Activated T-helper 17 cell treated with anti-CD3 and anti-CD28 coated beads, Interleukin-2, amount 50 U/mL, for 72 hours (primary cell): ENCODE measurements around the gene STX16. TPM values are rescaled to one million over a fixed set of nuclear protein-coding genes. Genes with fewer than 3 reads are reported as not detected.
"Not testable (repeated sequence)": the region's sequence is repeated elsewhere in the genome, so short reads cannot be mapped to it uniquely, and the experiment has no call there.

Source experiments
- ATAC-seq: fragments of 150-1000 bp; cut with Tn5 transposase; replicated peaks from 2 replicates; pipeline ENCODE4 v1.10.0; 2021; ENCODE audit warnings: mild to moderate bottlenecking, moderate library complexity
- H3K27ac Mint-ChIP-seq: one replicate; pipeline ENCODE4 v1.8.0; 2022; ENCODE audit warnings: mixed read lengths
- H3K27me3 Mint-ChIP-seq: one replicate; pipeline ENCODE4 v1.8.0; 2022; ENCODE audit warnings: mixed read lengths
- H3K36me3 Mint-ChIP-seq: one replicate; pipeline ENCODE4 v1.8.0; 2022; ENCODE audit warnings: low read depth, mild to moderate bottlenecking, mixed read lengths
- H3K4me1 Mint-ChIP-seq: one replicate; pipeline ENCODE4 v1.8.0; 2022; ENCODE audit warnings: mixed read lengths
- H3K4me3 Mint-ChIP-seq: one replicate; pipeline ENCODE4 v1.8.0; 2022; ENCODE audit warnings: mild to moderate bottlenecking, mixed read lengths
- H3K9me3 Mint-ChIP-seq: one replicate; pipeline ENCODE4 v1.8.0; 2022; ENCODE audit warnings: mixed read lengths
- total RNA-seq, 2 donors: library from RNA; stranded (reverse); gene quantifications; one replicate each; pipeline ENCODE4 v1.2.3, GENCODE V29; 2022

STX16 gene
- total RNA-seq, 2 donors from 2014 or later: 95.3 to 130 TPM

DNA sequence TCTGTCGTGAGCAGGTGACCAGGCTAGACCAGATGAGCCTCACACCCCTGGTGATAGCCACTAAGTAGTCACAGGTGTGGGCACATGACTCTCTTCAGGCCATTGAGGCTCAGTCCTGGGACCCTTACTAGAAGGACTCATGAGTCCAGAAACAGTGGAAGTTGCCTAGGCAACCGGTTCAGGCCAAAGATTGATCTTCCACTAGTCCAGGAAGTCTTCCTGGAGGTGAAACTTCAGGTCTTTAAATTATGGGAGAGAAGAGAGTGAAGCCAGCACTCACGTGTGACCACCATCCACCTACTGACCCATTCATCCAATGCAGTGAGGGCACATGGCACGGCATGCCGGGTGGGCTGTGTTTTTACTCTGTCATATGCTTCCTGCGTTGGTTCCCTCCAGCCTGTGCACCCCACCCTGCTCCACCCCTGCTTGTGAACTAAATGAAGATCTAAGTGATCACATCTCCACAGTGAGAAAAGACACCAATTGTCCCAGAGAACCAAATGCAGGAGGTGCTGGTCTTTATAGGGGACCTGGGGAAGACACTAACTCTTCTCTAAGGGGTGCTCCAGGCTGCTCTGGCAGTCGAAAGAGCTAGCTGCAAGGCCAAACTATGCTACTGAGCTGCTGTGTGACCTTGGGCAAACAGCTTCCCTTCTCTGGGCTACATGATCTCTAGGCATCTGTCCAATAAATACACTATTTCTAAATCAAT, 12.5 kb upstream of the STX16 start:
- no peaks in the 10 kb centered on the region for H3K9me3 Mint-ChIP-seq
- peaks cover 11% of the 10 kb centered on the region for H3K27me3 Mint-ChIP-seq
- no peak overlapping the region for H3K4me3 Mint-ChIP-seq
- H3K4me1 Mint-ChIP-seq: no peaks in the 10 kb centered on the region
- H3K36me3 Mint-ChIP-seq: no peaks in the 10 kb centered on the region
- ATAC-seq: no peak
- H3K27ac Mint-ChIP-seq: no peak overlapping the region

DNA sequence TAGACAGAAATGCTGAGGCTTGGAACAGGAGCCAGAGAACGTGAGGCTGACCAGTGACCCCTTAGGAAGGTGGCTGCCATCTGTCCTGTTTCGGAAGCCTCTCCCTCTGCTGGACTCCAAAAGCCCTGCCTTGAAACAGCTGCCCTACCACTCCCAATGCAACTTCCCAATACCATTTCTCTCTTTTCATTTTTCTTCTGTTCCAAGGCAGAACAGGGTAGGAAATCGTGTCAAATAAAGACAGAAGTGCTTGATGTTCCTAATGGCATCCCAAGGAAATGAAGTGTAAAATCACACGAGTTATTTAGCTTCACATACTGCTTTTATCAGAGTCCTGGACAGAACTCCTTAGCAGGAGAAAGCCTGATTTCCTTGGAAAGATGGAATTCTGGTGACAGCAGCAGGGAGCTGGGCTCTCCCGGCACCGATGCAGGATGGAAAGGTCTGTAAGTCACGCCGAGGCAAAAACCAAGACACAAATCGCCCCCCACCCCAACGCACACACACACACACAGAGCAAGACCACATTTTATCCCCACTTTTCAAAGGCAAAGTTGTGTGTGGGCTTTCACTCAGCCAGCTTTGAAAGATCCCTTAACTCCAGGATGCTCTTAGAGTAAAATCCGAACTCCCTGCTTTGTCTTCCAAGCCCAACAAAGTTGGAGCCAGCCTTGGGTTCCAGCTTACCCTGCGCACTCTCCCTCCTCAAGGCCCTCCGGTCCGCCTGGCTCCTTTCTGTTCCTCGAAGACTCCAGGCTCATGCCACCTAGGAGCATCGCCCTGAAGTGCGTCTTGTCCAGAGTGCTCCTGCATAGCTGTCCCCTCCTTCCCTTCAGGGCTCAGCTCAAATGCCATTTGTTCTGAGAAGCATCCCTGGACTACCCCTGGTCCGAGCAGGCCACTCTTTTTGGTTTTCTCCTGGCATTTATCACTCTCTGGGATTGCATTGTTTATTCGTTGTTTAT, 11.6 kb upstream of the STX16 start:
- H3K27ac Mint-ChIP-seq: no peak overlapping the region
- ATAC-seq: no peak
- H3K4me3 Mint-ChIP-seq: no peak overlapping the region
- H3K27me3 Mint-ChIP-seq: peaks cover 11% of the 10 kb centered on the region
- H3K36me3 Mint-ChIP-seq: no peaks in the 10 kb centered on the region
- no peaks in the 10 kb centered on the region for H3K4me1 Mint-ChIP-seq
- no peaks in the 10 kb centered on the region for H3K9me3 Mint-ChIP-seq

DNA sequence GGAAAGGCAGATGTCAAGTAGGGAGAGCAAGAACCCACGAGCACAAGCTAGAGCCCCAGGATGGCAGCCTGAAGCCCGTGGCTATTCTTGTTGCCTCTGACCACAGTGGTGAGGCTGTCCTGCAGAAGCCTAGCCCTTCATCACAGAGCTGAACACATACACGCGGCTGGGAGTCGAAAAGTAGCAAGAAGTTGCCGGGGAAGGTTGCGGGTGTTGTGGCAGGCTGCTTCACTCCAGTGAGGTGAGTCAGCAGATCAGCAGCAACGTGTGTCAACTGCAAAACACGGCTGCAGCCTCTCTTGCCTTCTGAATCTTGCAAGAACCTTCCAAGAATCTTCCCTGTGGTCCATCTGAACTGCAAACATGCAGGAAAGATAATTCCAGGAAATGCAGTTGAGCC, 10.6 kb upstream of the STX16 start:
- no peak overlapping the region for H3K27ac Mint-ChIP-seq
- no peaks in the 10 kb centered on the region for H3K36me3 Mint-ChIP-seq
- peaks cover 11% of the 10 kb centered on the region for H3K27me3 Mint-ChIP-seq
- H3K4me1 Mint-ChIP-seq: no peaks in the 10 kb centered on the region
- no peak for ATAC-seq
- H3K9me3 Mint-ChIP-seq: no peaks in the 10 kb centered on the region
- no peak overlapping the region for H3K4me3 Mint-ChIP-seq

DNA sequence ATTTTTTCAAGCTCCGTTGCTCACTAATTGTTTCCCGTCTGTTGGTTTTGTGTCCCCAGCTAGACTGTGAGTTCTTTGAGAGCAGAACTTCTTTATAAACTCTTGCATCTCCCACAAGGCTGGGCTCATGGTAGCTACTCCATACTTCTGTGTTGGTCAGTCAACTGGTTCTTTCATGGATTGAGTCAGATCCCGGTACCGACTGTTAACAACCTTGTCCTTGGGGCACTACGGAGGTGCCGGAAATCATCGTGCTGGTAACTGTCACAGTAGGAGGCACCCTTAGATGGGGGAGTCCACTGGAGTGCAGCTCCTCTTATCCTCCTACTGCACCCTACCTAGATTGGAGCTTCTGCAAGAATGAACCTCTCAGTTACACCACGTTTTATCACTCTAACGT, 8.6 kb upstream of the STX16 start:
- H3K4me1 Mint-ChIP-seq: peaks cover 7% of the 10 kb centered on the region
- peaks cover 11% of the 10 kb centered on the region for H3K27me3 Mint-ChIP-seq
- no peaks in the 10 kb centered on the region for H3K36me3 Mint-ChIP-seq
- H3K4me3 Mint-ChIP-seq: no peak overlapping the region
- H3K27ac Mint-ChIP-seq: no peak overlapping the region
- H3K9me3 Mint-ChIP-seq: no peaks in the 10 kb centered on the region
- no peak for ATAC-seq

DNA sequence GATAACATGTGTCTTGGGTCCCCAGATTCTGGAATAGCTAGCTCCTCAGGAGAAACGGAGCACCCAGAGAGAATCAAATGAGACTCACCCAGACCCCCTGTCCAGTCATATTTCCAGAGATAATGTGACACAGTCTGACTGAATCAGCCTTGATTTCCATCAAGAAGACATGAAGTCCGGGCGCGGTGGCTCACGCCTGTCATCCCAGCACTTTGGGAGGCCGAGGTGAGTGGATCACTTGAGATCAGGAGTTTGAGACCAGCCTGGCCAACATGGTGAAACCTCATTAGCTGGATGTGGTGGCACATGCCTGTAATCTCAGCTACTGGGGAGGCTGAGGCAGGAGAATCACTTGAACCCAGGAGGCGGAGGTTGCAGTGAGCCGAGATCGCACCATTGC, 8.2 kb upstream of the STX16 start:
- H3K36me3 Mint-ChIP-seq, ATAC-seq, H3K4me3 Mint-ChIP-seq, H3K27ac Mint-ChIP-seq, H3K4me1 Mint-ChIP-seq, H3K9me3 Mint-ChIP-seq: not testable (repeated sequence)
- H3K27me3 Mint-ChIP-seq: peaks cover 11% of the 10 kb centered on the region

DNA sequence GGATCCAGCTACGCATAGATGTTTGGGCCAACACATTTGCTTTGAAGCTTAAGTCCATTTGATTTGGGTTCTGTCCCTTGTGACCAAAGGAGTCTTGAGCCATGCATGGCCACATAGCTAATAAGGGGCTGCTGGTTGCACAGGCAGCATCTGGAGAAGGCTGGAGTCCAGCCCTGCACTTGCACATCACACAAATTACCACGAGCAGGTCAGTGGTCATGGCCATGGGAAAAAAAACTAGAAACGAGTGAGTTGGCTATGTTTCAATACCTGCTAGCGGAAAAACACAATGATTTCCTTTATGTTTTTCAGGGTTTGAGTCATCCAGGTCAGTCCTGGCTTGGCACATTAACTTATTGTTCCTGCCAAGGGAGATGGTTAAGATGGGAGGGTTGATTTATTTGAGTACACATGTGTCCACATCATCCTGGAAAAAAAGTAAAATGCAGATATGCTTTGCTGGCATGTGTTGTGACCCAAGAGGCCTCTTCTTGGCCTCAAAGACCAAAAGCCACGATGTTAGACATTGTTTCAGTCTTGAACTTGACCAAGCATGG, 5.6 kb upstream of the STX16 start:
- Mint-ChIP-seq H3K4me1 (peaks cover 7% of the 10 kb centered on the region), H3K4me3 (no peak overlapping the region), H3K36me3 (no peaks in the 10 kb centered on the region), H3K27me3 (peaks cover 5% of the 10 kb centered on the region), H3K9me3 (no peaks in the 10 kb centered on the region), H3K27ac (peak overlapping the region; percentile 28)
- ATAC-seq: peak; percentile 38

DNA sequence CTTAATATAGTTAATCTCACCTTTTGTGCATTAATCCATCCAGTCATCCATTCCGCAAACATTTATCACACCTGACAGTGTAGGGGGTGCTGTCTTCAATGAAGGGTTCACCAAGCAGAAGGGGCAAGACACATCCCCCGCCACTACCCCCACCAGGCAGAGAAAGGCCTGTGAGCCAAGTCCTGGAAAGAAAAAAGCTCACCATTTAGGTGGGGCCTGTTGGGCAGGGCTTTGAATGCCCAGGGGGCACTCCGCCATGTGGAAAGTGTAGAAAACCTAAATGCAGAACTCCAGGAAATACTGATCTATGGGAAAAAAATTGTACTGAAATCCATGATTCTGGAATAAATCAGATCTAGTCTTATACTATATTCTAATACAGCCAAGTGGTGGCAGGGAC, 4.8 kb upstream of the STX16 start:
- peaks cover 5% of the 10 kb centered on the region for H3K27me3 Mint-ChIP-seq
- peak overlapping the region; percentile 28 for H3K27ac Mint-ChIP-seq
- H3K36me3 Mint-ChIP-seq: peaks cover 7% of the 10 kb centered on the region
- no peak overlapping the region for H3K4me3 Mint-ChIP-seq
- no peaks in the 10 kb centered on the region for H3K9me3 Mint-ChIP-seq
- no peak for ATAC-seq
- H3K4me1 Mint-ChIP-seq: peaks cover 7% of the 10 kb centered on the region

DNA sequence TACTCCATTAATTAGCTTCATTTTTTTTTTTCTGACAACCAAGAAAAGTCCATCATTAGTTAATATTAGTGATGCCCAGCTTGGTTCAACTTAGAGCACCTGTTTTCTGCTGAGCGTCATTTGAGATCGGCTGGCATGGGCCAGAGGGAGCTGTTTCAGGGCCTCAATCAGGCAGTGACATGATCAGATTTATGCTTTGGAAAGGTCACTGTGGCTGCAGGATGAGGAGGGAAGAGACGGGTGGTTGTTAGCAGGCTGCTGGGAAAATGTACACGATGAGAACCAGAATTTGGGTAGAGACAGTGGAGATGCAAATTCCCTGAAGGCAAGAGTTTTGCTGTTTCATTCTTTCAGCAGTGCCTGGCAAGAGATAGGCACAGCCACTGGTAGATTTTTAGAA, 4.4 kb upstream of the STX16 start:
- no peak overlapping the region for H3K27ac Mint-ChIP-seq
- H3K4me1 Mint-ChIP-seq: peaks cover 7% of the 10 kb centered on the region
- H3K27me3 Mint-ChIP-seq: peaks cover 5% of the 10 kb centered on the region
- ATAC-seq: no peak
- no peaks in the 10 kb centered on the region for H3K9me3 Mint-ChIP-seq
- H3K4me3 Mint-ChIP-seq: no peak overlapping the region
- H3K36me3 Mint-ChIP-seq: peaks cover 12% of the 10 kb centered on the region

DNA sequence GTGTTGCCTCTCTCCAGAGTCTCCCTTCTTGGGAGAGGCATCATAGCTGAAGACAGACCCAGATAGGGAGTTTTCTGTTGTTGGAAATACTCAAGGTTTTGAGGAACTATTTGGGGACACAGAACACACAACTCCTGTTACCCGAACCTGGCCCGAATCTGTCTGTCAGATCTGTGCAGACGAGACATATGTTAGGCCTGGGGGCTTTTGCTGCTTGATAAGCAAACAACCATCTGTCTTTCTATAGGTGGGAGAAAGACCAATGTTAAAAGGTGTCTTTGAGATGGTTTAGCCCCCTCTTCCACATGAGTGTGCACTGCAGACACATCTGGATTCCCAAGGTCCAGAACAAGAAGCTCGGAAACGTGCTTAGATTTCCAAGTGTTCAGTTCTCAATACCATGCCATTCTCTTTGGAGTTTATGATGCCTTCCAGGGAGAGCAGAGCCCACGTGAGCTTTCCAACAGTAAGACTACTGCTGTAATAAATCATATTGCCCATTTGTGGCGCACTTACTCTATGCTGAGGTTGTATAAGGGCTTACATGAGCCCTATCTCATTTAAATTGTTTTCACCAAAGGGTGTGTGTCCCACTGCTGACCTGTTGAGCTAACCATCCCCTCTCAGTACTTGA, 3.8 kb upstream of the STX16 start:
- Mint-ChIP-seq H3K4me1 (peaks cover 7% of the 10 kb centered on the region), H3K9me3 (no peaks in the 10 kb centered on the region), H3K4me3 (no peak overlapping the region), H3K27ac (no peak overlapping the region), H3K36me3 (peaks cover 17% of the 10 kb centered on the region), H3K27me3 (peaks cover 2% of the 10 kb centered on the region)
- ATAC-seq: no peak

DNA sequence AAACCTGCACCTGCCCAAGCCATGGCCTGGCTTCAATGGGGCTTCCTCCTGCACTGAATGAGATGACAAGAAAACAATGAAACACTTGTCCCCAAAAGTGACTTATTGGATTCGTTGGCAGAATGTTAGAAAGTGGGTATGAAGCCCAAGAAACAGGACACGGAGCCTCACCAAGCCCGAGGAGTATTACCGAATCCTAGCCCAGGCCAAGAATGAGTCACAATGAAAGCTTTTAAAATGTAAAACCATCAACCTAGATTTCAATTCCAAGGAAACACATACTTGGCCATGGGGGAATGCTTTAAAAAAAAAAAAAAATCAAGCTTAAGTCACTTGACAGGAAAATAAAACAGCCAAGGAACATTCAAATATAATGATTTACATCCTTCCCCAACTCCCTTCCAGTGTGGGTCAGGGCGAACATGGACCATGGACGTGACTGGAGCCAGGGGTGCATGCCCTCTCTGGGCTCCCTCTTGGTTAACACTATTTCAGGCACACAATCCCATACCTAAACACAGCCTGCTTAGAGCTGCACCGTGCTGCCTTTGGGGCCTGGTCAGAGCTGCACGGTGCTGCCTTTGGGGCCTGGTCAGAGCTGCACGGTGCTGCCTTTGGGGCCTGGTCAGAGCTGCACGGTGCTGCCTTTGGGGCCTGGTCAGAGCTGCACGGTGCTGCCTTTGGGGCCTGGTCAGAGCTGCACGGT, 3.1 kb upstream of the STX16 start:
- ATAC-seq: no peak
- no peaks in the 10 kb centered on the region for H3K9me3 Mint-ChIP-seq
- H3K27me3 Mint-ChIP-seq: no peaks in the 10 kb centered on the region
- H3K4me3 Mint-ChIP-seq: no peak overlapping the region
- H3K4me1 Mint-ChIP-seq: peaks cover 7% of the 10 kb centered on the region
- H3K27ac Mint-ChIP-seq: no peak overlapping the region
- peaks cover 24% of the 10 kb centered on the region for H3K36me3 Mint-ChIP-seq

DNA sequence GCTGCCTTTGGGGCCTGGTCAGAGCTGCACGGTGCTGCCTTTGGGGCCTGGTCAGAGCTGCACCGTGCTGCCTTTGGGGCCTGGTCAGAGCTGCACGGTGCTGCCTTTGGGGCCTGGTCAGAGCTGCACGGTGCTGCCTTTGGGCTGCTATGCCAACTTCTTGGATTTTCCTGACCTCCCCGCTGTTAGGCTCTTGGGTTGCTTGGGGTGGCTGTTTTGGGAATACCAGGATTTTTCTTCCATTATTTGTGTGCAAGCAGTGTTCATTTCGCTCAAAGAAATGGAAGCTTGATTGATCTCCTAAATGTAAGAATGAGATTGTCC, 2.6 kb upstream of the STX16 start:
- not testable (repeated sequence) for H3K27me3 Mint-ChIP-seq, ATAC-seq, H3K9me3 Mint-ChIP-seq
- H3K27ac Mint-ChIP-seq: peak overlapping the region; percentile 63
- peaks cover 11% of the 10 kb centered on the region for H3K4me1 Mint-ChIP-seq
- peak overlapping the region; percentile 67 for H3K4me3 Mint-ChIP-seq
- H3K36me3 Mint-ChIP-seq: peaks cover 29% of the 10 kb centered on the region

DNA sequence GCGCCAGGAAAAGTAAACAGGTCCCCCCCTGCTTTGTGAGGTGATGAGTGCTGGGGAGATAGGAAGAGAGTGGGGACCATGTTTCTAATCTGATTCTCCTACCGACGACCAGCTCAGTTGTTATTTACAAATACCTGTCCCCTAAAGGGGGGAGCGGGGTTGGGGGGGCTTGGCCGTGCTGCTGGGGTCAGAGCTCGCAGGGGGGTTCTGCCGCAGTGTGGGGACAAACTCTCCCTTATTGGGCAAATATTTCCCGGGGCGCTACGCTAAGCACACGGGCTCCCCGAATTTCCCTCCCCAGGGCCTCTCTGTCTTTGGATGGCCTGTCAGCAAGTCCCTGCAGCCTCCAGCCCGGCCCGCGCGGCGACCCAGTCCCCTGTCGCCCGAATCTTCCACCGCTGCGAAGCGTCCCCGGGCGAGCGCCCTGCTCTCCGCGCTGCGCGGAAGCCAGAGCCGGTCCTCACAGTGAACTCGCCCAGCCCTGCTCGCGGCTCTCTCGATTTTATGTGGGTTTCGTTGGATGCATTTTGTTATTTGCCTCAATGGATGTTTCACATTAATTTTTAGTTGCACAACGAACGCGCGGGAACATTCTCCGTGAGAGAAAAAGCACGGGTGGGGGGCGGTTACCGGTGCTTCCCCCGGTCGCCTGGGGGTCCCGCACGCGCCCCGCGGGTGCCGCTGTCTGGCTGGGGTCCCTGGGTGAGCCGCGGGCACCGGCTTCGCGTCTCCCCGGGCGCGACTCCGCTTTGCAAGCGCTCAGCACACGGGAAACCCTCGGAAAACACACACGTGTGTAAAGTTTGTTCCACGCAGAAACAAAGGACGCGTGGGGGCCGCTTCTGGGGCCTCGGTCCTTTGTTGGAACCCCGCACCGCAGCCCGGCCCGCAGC, 1.5 kb upstream of the STX16 start:
- ATAC-seq: no peak
- Mint-ChIP-seq H3K4me1 (peaks cover 11% of the 10 kb centered on the region), H3K36me3 (peaks cover 30% of the 10 kb centered on the region), H3K9me3 (no peaks in the 10 kb centered on the region), H3K27ac (peak overlapping the region; percentile 63), H3K27me3 (no peaks in the 10 kb centered on the region), H3K4me3 (peak overlapping the region; percentile 67)

DNA sequence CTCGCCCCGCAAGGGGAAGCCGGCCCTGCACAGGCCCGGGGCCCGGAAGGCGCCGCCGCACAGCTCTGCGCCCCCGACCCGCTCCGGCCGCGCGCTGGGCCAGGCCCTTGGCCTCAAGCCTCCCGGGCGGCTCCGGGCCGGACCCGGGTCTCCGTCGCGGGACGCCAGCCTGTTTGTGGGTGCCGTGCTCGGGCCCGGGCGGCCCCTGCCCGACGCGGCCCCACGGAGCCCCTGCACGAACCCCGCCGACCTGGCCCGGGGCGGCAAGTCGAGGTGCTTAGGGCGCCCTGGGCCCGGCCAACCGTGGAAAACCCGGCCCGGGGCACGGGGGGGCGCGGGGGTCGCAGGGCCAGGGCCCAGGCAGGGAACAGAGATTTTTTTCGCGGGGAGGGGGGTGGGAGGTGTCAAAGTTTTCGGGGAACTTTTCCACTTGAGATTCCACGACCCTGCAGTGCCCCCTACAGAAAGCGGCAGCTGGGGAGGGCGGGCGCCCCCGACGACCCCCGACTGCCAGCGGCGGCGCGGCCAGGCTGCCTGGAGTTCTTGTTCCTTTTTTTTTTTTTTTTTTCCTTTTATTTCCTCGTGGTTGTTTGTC, 805 bp upstream of the STX16 start:
- Mint-ChIP-seq H3K27ac (peak overlapping the region; percentile 99), H3K4me1 (peaks cover 11% of the 10 kb centered on the region), H3K27me3 (no peaks in the 10 kb centered on the region), H3K4me3 (peak overlapping the region; percentile 98), H3K36me3 (peaks cover 33% of the 10 kb centered on the region), H3K9me3 (no peaks in the 10 kb centered on the region)
- ATAC-seq: peak; percentile 9
